AG20443 (cell line): ENCODE measurements around the gene CKMT2.

Experiments
- DNase-seq: peaks from one replicate; pipeline ENCODE4 v3.0.0; 2012; ENCODE audit warnings: low spot score, mixed read lengths

The CKMT2 gene

GRCh38 chr5:81216152-81216551, 17.0 kb upstream of the CKMT2 start:
- no peak for DNase-seq

GRCh38 chr5:81219389-81219788, 13.7 kb upstream of the CKMT2 start:
- DNase-seq: no peak

GRCh38 chr5:81222285-81222684, 10.8 kb upstream of the CKMT2 start:
- no peak for DNase-seq

GRCh38 chr5:81225463-81225862, 7.7 kb upstream of the CKMT2 start:
- DNase-seq: no peak

- no peak for DNase-seq
Measured at GRCh38 chr5:81226286-81226685, 6.8 kb upstream of the CKMT2 start.

- DNase-seq: no peak
Measured at GRCh38 chr5:81226949-81227348, 6.2 kb upstream of the CKMT2 start.

- no peak for DNase-seq
Measured at GRCh38 chr5:81228084-81228483, 5.0 kb upstream of the CKMT2 start.

DNA sequence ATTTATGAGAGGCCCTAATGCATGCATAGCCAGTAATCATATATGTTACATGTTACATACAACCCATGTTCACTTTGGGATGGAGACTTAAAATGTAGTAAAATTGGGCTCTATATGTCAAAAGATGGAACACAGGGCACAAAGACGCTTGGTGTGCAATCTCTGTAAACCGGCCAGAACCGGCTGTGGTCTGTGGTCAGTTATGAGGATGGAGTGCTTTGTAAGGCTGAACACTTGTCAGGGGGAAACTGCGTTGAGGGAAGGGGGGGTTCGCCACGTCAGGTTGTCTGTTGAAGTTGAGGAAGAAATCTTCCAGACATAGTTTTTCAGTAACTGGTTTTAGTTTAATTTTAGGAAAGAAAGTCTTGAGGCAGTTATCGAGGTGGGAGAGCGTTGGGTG, 2.7 kb upstream of the CKMT2 start:
- no peak for DNase-seq

GRCh38 chr5:81232464-81233079, 550 bp upstream of the CKMT2 start:
- peak; percentile 74 for DNase-seq

DNA sequence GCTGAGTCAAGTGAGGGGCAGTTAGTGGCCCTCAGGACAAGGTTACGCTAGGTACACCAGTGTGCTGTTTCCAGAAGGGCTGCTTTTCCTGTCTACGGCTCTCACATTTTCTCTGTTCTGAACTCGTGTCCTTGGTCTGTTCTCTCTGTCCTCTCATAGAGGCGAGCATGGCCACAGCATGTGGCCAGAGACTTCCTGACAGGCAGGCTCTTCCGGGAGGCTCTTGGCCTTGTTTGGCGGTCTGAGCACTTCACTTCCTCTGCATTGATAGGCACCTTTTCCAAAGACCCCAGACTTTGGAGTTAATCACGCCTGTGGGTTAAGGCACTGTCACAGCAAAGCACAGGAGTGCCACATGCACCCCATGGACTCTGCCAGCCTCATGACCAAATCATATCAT, 1.2 kb downstream of the CKMT2 start:
- no peak for DNase-seq

- no peak for DNase-seq
Measured at GRCh38 chr5:81234801-81235200, 1.7 kb downstream of the CKMT2 start.

- no peak for DNase-seq
Measured at GRCh38 chr5:81235287-81236072, 2.4 kb downstream of the CKMT2 start.

DNA sequence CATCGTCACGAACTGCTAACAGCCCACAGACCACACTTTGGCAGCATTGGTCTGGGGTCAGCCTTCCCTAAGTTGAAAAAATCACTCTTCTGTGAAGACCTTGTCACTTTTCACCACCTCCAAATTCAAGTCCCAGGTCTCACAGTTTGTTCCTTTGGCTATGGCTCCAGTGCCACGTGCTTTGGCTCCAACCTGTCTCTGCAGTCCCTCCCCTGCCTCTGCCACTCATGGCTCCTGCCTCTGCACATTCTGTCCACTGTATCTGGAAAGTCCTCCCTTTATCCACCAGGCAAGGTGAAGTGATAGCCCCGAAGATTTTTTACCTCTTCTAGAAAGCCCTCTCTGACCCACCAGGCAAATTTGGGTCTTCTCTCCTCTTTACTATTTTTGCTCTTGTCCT, 5.3 kb downstream of the CKMT2 start:
- DNase-seq: no peak

DNA sequence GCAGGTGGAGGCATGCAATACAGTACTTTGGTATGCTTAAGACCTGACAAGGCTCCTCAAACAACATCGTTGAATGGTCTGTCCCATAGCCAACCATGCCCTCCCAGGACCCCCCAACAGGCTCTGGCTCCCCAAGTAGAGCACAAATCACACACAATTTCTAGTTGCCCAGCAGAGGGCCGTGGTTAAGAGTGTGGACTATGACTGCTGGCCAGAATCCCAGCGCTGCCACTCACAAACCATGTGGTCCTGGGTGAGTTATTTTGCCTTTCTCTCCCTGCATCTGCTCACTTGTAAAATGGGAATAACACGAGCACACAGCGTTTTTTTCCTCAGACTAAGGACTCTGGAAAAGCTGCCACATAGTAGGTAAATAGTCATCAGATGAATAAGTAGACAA, 6.5 kb downstream of the CKMT2 start:
- DNase-seq: no peak

GRCh38 chr5:81241001-81241400, 7.9 kb downstream of the CKMT2 start:
- DNase-seq: no peak

- DNase-seq: no peak
Measured at GRCh38 chr5:81241961-81242648, 9.0 kb downstream of the CKMT2 start.

DNA sequence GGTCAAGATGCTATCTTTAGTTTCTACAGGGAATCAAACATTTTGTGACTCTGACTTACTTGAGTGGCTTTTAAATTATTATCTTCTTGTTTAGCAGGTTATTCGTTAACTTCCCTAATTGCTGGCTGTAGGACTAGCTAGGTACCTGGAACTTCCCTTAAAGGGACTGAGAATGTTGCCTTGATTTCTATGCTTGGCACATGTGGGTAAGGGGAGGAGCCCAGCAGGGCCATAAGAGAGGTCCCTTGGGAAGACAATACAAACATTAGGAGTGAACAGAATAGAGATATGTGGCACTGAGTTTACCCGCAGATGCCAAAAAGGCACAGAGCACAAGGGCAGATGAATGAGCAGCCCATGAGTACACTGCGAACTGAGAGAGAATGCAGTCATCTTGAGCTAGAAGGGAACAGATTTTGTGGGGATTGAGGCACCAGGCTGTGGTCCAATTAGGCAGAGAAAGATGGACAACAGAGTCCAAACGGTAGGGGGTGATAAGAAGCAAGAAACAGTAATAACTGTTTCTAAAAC, 9.8 kb downstream of the CKMT2 start:
- no peak for DNase-seq

GRCh38 chr5:81244451-81244850, 11.3 kb downstream of the CKMT2 start:
- DNase-seq: no peak

GRCh38 chr5:81245871-81246235, 12.7 kb downstream of the CKMT2 start:
- DNase-seq: no peak

DNA sequence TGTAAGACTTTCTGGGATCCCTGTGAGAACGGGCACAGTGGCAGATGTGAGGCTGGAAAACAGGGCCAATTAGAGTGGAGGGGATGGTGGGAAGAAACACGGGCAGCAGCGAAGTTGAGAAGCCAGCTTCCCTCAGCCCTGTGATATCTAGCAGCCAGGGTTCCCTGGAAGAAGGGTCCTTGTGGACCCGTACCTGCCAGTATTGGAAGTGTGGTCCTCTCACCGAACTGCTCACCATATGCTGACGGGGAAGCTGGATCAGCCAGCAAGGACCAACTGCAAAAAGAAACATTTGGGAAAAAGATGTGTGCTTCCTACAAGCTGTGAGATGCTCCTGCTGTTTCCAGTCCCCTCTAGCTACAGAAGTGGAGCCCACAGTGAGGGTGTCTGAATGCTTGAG, 13.6 kb downstream of the CKMT2 start:
- DNase-seq: no peak

DNA sequence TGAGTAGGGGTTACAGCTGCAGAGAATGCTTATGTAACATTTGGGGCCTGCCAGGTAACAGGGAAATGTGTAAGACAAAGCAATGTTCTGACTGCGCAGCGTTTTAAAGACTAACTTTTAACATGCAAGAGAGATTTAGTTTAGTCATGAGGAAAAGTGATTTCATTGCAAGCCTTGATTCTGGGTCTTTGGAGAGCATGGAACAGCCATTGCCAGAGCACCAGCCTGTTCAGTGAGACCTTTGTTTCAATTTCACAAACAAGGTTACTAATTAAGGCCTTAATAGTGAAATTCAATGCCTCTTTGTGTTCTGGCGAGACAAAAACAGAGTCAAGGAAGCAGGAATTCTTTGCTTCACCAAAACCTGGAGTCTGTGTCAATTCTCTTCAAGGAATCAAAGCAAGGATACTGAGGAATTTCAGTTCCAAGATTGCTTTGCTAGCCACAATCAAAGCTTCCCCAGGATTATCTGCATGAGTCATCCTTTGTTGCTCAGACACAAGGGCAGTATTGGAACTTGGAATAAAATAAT, 14.4 kb downstream of the CKMT2 start:
- peak; percentile 43 for DNase-seq

GRCh38 chr5:81249240-81249639, 16.1 kb downstream of the CKMT2 start:
- DNase-seq: no peak

DNA sequence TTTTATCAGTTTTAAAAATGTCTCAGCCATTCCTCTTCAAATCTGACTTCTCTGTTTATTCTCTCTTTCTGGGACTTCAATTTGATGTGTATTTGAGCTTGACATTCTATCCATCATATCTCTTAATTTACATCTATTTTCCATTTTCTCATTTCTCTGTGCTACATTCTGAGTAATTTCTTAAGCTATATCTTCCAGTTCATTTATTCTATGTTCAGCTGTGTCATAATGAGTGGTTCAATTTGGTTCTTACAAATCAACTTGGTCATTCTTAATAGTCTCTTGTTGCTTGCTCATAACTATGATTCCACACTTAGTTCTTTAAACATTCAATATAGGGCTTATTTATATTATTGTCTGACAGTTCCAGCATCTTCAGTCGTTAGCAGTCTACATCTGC, 16.9 kb downstream of the CKMT2 start:
- DNase-seq: no peak
